Fibroblast of skin of scalp (primary cell): Measurements from ENCODE around the gene IGF2.

ENCODE experiments used
- DNase-seq: peaks from one replicate; pipeline ENCODE4 v3.0.0-alpha.2; 2013

The IGF2 gene

DNA sequence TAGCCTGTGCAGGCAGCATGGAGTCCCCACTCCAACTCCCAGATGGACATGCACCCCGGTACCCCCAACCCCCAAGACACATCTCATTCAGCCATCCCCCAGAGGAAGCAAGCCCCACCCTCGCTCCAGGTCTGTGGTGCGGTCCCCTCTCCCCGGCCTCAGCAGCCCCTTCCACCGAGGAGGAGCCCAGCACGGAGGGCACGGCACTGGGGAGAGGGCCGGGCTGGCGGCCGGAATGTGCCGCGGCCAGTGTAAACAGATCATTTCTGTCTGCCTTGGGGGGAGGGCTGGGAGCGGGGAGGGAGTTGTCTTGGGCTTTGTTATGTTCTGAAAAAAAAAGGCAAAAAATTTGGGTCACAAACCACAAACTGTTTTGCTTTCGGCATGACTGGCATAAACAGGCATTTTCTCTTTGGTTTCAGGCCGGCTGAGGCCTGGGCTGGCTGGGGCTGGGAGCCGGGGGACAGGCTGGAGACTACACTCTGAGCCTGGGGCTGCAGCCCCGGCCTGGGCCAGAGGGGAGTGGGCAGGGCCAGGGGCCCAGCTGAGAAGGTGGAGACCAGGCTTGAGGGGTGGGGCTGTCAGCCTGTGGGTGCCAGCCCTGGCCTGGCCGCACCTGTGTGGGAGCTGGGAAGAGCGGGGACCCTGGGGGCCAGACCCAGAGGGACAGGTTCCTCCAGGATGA lies 16.8 kb downstream of the IGF2 start:
- DNase-seq, result peak; percentile 89

DNA sequence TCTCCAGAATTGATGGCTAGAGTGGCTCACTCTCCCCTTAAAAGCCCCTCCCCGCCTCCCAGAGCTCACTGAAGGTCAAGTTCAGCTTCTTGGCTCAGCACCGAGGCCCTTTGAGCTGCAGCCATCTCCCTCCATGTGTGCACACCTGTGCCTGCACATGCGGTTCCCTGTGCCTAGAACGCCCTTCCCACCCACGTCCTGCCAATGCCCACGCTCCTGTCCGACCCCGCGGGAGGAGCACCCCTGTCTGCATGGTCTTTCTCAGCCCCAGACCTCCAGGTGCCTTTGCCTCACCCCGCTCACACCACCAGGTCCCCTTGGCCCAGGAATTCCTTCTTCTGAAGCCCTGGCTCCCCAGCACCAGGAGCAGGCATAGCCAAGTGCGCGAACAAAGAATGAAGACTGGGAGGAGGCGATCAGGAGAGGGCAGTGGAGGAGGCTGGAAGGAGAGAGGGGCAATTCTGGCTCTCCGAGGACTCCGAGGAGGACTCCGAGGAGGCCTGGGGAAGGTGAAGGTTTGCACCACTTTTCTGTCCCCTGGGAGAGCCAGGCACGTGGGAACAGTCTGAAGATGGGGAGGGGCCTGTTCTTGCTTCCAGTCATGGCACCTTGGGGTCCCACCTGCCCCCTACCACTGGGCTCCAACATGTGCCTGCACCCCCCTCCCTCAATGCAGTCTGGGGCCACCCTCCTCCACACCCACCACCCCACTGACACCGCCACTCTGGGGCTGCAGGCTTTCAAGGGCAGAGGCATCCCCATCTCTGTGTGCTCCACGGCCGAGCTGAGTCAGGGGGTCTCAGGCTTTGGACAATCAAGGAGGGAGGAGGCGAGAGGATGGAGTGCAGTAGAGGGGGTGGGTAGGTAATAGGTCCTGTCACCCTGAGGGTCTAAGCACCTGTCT lies 17.7 kb downstream of the IGF2 start:
- DNase-seq, result no peak

DNA sequence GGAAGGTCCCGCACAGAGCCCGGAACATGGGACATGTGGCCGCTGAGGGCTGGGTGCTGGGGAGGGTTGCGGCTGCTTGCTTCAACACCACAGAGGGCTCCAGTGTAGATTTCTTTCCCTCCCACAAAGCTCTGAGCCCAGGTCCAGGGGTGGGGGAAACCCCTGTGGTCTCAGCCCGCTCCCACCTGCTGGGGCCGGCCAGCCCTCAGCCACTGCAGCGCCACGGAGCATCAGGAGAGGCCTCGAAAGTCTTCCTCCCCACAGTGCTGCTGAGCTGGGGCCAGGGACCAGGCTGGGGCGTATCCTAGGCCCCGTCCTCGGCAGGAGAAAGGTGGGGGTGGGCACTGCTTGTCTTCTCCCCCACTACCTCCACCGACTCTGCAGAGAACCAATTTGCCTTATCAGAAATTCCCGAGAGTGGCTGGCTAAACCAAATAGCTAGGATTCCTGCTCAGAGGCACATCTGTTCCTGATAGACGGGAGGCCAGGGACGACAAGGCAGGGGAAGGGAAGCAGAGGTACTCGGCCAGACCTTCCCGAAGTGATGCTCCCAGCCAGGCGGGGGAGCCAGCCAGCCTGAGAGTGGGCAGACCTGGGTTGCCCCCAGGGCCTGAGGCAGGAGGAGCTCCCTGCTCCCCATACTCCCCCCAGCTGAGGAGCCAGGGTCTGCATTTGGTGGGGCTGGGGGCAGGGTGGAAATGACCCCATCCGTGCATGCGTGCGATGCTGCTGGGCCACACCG lies 18.7 kb downstream of the IGF2 start:
- DNase-seq, result peak; percentile 74

DNA sequence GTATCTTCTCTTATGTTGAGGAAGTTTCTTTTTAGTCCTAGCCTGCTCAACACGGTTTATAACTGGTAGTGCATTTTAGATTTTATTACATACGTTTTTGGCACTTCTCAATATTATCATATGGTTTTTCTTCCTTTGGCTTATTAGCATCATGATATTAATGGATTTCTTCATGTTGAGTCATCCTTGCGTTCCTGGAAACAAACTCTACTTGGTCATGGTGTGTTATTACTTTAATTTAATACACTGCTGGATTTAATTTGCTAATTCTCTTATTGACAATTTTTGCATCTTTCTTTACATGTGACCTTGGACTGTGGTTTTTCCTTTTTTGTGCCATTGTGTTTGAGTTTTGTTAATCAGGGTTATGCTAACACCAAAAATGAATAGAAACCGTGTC lies 20.5 kb downstream of the IGF2 start:
- DNase-seq, result peak; percentile 75

DNA sequence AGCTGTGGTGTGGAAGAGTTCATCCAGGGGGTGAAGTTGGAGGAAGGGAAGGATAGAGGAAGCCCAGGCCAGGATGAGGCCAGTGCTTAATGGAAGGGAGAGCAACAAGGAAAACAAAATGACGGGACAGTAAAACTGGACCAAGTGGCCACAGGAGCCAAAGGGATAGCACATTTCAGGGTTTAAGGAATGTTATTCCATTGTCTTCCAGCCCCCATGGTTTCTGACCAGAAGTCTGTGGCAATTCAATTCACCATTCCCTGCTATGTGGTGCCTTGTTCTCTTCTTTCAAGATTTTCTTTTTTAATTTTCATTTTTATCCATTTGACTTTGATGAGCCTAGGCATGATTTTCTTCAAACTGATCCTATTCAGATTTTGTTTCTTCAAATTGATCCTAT lies 22.5 kb downstream of the IGF2 start:
- DNase-seq, result no peak

DNA sequence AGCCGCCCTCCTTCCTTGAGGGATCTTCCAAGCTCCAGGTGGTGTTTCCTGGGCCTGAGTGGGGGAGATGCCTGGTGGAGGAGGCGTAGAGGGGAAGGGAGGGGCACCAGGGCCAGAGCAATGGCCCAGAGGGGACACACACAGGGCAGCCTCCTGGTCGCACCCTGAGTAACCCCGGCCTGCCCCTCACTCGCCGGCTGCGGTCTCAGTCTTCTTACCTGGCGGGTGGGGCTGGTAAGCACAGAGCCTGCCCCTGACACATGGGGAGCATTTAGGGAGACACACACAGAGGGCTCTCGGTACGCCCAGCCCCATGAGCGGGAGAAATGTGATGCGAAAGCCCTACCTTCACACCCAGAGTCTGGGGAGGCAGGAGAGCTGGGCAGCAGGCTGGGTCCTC lies 23.9 kb downstream of the IGF2 start:
- DNase-seq, result no peak

DNA sequence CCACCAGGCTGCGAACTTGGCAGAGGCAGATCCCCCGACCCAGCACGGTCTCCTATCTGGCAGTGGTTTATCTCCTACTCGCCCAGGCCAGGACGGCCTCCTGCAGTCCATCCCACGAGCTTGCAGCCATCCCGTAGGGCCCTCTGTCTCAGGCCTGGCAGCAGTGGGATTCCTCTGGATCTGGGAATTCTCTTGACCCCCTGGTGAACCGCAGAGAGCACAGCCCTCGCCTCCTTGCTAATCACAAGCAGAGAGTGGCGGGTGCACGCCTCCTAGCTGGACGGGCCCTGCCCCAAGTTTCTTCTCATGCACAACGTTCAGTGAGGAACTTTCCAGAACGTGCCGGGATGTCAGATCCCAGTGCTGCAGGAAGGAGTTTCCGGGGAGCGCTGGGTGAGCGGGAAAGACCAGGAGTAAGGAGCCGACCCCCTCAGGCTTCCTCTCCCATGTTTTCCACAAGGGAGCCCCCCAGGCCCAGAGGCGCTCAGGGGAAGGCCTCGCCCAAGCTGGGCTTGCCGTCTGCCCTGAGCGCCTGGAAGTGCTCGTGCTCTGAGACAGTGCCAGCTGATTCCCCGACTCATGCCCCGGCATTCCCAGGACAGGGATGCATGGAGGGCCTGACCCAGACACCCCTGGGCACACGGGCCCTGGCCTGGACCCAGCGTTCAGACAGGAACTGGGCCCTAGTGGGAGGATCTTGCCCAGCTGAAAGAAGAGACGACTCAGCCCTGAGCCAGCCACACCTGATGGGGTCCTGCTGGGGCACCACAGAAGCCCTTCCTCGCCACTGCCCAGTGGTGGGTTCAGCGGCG lies 24.6 kb downstream of the IGF2 start:
- DNase-seq, result no peak

DNA sequence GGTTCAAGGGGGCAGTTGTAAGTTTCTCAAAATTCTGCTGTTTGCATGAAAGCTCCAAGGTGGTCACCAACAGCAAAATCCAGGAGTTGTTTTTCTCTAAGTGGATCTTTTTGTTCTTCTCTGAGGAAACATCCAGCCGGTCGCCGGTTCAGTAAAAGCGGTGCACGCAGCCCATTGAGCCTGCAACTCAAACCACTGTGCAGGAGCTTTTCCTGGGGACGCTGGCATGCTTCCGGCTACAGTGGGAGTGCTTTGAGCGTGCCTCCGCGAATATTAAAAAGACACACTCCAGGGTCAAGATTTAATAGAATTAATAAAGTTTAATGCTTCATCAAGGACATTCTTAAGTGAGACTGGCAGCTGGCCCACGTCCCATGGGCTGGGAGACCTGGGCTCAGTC lies 25.4 kb downstream of the IGF2 start:
- DNase-seq, result no peak

DNA sequence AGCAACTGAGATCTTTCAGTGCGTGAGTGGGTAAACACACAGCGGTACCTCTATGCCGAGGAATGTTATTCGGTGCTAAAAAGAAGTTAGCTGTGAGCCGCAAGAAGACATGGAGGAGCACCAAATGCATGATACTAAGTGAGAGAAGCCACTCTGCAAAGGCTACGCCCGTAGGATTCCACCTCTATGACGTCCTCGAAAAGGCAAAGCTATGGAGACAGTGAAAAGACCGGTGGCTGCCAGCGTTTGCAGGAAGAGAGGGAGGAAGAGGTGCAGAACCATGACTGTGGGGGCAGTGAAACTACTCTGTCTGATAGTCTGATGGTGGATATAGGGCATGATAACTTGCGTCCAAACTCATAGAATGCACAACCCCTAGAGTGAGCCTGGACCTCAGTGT lies 28.7 kb downstream of the IGF2 start:
- no peak for DNase-seq

DNA sequence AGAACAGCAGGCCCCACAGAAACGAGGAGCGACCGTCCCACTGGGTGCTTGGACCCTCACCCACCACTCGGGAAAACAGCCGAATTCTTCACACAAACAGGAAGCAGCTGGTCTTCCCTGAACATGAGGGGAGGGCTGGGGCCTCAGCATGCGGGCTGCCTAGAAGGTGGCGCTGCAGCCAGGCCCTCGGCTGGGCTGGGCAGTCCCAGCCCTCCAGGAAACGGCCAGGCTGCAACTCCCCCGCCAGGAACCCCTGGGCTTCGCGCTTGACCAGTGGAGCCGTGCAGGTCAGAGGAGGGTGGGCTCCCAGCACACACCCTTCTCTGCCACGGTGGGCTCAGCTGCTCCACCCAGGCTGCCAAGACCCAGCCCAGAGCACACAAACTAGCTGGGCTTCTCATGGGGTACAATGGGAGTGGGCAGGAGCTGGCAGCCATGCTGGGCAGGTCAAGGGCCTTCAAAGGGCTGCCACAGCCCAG lies 29.6 kb downstream of the IGF2 start:
- no peak for DNase-seq

DNA sequence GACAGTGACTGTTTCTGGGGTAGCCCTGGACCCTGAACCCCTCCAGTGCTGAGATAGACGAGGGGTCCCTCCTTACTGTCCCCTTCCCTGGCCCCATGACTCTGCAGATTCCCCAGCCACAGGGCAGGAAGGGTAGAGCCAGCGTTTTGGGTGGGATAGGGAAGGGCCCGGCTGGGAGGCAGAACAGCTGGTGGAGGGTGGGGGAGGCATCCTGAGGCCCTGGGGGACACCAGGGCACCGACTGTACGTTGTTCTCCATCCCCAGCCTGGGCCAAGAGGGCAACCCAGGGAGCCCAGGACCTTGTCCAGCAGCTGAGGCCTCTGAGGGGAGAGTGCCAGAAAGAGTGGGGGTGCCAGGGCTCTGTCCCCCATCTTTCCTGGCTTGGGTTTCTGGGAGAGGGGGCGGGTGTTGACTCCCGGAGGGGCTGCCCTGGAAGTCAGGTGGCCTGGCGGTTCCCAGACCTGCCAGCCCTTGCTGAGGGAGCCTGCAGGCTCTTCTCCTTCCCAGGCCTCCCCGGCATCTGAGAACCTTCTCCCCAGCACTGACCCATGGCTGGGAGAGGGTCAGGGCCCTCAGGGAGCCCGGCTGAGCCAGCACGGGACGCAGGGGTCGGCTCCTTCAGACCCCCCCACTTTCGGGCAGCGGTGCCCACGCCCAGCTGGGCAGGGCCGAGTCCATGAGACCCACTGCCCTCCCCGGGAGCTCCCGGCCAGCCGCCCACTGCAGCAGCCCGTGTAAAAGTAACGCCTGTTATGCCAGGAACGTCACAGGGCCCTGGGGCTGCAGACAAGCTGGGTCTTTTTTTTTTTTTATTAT lies 30.3 kb downstream of the IGF2 start:
- DNase-seq, result no peak

DNA sequence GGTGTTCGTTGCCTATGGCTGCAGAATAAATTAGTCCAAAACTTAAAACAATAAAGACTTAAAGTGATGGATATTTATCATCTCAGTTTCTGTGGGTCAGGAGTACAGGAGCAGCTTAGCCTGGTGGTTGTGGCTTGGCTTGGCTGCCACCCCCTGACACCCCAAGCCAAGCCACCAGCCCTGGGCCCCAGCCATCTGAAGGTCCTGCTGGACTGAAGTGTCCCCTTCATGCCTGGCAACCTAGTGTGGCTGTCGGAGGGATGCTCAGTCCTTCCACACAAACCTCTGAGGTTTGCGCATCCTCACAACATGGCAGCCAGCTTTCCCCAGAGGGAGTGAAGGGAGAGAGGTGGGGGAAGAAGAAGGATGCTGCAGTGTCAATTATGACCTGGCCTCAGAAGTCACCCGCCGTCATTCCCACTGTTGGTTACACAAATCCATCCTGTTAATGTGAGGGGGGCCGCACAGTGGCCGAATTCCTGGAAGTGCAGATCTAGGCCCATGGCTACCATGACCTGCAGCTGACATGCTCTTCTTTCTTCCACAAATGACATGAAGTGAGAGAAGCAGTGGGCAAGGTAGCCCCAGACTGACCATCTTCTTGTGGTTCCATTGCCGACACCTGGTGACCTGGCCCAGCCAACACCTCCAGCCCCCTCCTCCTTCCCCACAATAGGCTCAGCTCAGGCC lies 31.1 kb downstream of the IGF2 start:
- DNase-seq, result no peak

DNA sequence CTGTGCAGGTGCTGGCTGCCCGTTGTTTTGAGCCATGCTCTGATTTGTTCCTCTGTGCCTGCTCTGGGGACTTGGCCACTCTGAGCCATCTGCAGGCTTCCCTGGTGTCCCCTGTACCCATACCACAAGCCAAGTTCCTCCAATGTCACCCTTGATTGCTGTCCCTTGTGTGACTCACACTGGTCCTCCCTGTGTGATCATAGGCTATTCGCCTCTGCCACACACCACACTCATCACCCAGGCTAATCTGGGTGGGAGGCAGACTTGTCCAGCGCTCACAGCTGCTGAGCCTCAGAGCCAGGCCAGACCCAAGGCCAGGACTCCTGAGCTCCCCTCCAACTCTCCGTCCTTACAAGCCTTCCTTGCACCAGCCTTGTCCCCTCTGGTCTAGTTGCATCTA lies 31.7 kb downstream of the IGF2 start:
- DNase-seq, result no peak

DNA sequence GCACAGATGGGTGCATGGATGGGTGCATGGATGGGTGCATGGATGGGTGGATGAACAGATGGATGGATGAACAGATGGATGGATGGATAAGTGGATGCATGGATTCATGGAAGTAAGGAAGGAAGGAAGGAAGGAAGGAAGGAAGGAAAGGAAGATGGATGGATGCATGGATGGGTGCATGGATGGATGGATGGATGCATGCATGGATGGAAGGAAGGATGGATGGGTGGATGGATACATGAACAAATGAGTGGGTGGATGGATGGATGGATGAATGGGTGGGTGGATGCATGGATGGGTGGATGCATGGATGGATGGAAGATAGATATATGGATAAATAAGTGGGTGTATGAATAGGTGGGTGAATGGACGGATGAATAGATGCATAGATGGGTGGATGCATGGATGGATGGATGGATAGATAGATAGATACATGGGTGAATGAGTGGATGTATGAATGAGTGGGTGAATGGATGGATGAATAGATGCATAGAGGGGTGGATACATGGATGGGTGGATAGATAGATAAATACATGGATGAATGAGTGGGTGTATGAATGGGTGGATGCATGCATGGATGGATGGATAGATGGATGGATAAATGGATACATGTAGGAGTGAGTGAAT lies 32.5 kb downstream of the IGF2 start:
- no peak for DNase-seq

DNA sequence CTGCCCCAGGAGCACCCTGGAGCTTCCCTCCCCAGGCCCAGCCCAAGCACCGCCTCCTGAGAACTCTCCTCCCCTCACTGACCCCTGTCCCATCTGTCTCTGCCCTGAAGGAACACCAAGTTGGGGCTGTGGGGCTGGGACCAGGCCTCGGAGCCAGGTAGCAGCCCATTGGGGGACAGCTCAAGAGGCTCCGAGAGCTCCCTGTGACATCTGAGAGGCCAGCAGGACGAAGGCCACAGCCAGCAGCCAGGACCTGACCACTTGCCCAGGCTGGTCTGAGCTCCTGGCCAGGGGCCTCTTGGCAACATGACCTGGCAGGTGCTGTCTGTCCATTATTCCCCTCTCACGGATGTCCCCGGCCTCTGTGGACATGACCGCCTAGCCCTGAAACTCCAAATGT lies 33.7 kb downstream of the IGF2 start:
- DNase-seq, result no peak

DNA sequence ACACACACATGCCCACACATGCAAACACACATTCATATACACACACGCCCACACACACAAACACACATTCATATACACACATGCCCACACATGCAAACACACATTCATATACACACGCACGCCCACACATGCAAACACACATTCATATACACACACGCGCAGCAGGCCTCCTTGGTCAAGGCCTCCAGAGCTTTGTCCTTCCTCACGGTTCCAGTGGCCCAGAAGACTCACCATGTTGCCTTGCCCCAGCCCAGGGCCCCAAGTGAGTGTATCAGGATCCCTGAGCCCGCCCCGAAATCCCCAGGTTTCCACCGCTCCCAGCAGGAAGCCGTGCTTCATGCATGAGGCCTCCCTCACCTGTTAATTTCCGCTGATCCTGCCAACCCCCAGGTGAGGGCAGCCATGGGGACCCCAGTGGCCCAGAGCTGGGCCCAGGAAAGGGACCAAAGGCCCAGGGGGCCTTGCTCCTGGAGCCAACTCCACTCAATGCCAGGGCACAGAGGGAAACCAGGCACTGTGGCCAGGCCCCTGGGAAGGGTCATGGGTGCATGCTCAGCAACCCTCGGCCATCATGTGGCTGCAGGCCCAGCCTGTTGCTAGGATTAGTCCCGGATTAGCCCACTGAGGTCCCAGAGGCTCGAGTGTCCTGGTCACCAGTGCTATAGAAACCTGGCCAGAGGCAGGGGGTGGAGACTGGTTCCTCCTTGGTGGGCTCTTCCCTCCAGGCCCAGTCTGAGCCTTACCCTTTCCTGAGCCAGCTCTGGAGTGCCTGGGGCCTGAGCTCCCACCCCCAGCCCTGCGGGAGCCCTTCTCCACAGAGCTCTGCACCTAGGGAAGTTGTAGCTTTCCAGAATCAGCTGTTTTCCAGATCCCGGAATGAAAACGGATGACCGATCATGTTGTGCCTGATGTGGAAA lies 34.4 kb downstream of the IGF2 start:
- DNase-seq, result no peak

DNA sequence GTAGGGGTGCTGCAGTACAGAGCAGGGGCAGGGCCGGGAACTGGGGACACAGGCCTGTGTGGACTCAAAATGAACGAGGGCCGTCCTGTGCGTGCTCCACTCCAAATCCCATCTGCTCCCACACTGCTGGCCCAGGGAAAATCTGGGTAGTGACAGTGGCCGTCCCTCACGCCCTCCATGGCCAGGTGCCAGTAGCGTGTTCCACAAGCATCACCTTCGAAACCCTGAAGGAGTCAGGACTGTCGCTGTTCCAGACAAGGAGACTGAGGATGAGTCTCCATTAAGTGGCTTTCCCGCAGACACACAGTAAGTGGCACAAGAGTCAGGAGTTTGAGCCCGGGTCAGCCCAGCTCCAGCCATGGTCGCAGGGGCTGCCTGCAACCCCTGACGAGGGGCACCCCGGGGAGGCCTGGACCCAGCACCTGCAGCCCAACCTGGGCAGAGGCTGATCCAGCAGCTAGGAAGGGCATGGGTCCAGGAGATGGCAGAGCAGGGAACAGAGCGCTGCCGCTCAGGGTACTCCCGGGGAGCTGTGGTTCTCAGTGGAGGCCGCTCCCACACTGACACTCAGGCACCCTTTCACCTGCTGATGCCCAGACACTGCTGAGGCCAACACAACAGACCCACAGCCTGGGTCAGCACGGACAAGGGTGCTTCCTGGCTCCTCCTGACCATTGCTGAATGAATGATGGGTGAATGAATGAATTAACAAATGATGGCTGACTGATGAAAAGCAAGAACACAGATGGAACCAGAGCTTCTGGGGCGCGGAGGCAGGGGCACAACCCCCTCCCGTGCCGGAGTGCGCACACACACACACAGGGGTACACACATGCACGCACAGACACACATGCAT lies 35.3 kb downstream of the IGF2 start:
- DNase-seq, result no peak

DNA sequence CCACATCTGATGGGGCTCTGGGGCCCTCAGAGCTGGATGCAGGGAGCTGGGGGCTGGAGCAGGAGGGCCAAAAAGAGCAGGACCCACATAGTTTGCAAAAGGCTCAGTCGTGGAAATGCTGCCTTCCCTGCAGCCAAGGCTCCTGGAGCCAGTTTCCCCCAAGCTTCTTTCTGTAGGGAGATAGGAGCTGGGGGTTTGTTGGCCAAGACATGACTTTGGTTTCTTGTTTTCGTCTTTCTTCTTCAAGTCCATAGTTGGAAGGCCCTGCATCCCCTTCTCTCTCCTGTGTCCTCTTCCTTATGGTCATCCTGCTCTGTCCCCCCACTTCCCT lies 36.3 kb downstream of the IGF2 start:
- DNase-seq, result no peak
